HG03469 (cell line): Measurements from ENCODE around the gene MYMX.
A peak's percentile ranks its signal among the peaks of the same experiment; 100 is the strongest.
"Not testable (repeated sequence)": the region's sequence is repeated elsewhere in the genome, so short reads cannot be mapped to it uniquely, and the experiment has no call there.

Source experiments
- ATAC-seq: cut with Tn5 transposase; IDR thresholded peaks from one replicate; pipeline ENCODE4 v1.9.1; 2021; ENCODE audit warnings: mild to moderate bottlenecking, moderate library complexity, moderate number of reproducible peaks; ENCODE audit not compliant: unreplicated experiment

The MYMX gene

DNA sequence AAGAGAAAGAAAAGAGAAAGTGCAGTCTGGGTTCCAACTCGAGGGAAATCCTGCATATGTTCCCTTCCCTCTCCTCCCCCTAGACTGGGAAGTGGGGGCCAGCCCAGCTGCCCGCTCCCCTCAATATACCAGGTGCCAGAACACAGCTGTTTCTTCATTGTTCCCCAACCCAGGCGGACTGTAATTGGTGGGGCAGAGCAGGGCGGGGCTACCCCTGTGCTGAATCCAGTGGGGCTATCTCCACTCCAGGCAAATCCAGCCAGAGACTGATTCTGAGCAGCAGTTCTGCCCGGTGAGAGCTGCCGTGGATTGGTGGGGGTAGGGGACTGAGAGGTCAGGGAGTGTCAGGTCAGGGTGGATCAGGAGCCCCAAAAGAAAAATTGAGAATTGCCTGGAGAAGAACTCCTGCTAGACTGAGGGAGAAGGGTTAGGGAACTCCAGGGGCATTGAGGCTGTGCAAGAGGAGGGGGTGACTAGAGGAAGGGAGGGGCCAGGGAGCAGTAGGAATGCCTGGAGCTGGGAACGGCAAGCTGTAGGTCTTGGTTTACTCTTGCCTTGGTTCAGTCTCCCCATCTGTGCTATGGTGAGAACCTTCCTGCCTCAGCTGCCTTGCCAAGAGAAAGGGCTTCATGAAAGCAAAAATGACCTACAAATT is at the start of gene MYMX:
MYMX (plus strand) TSS at position 250 of the 655 bp plus-strand sequence. CDS start 546 bp downstream, outside the sequence.
- no peak for ATAC-seq

DNA sequence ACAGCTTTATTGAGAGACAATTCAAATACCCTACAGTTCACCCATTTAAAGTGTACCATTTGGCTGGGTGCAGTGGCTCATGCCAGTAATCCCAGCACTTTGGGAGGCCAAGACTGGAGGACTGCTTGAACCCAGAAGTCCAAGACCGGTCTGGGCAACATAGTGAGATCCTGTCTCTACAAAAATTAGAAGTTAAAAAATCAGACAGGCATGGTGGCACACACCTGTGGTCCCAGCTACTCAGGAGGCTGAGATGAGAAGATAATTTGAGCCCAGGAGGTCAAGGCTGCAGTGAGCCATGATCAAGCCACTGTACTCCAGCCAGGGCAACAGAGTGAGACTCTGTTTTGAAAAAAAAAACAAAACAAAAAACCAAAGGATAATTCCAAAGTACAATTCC is 49.2 kb upstream of the MYMX start:
- no peak for ATAC-seq

DNA sequence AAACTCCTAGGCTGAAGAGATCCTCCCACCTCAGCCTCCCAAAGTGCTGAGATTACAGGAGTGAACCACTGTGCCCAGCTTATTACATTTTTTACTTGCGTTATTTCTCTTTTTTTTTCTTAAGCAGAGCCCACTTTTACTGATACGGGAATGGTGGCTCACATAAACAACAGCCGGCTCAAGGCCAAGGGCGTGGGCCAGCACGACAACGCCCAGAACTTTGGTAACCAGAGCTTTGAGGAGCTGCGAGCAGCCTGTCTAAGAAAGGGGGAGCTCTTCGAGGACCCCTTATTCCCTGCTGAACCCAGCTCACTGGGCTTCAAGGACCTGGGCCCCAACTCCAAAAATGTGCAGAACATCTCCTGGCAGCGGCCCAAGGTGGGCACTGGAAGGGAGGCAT is 47.6 kb upstream of the MYMX start:
- ATAC-seq, result no peak

DNA sequence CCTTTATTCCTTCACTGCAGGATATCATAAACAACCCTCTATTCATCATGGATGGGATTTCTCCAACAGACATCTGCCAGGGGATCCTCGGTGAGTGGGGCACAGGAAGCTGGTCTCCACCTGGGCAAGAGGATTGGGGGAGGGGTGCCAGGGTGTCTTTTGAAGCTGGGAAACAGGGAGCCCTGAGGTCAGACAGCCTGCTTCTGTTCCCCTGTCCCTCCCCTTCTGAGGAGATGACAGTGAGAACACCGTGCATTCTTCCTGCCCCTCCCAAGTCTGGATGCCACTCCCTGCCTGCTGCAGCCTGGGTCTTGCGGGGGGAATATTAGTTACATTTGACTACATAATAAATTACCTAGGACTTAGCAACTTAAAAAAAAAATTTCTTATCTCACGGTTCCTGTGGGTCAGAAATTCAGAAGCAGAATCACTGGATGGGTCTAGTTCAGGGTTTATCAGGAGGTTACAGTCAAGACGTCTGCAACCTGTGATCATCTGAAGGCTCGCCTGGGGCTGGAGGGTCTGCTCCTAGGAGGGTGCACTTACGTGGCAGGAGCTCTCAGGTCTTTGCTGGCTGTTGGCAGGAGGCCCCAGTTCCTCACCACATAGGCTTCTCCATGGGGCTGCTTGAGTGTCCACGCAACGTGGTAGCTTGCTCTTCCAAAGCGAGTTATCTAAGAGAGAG is 46.7 kb upstream of the MYMX start:
- no peak for ATAC-seq

DNA sequence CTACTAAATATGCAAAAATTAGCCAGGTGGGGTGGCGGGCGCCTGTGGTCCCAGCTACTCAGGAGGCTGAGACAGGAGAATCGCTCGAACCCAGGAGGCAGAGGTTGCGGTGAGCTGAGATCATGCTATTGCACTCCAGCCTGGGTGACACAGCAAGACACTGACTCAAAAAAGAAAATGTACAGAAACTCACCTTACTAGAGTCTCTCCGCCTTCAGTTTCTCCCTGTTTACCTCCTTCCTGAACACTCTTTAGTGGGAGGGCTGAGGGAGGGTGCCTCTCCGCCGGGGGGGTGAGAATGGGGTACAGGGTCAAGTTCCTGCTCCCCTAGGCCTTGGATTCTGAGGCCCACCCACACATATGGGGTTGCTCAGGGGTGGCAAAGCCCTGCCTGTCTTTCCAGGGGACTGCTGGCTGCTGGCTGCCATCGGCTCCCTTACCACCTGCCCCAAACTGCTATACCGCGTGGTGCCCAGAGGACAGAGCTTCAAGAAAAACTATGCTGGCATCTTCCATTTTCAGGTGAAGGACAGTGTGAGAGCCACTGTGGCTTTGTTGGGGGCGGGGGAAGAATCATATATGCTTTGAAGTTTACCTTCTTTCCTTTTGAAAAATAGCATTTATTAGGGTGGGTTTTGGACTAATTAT is 44.7 kb upstream of the MYMX start:
- no peak for ATAC-seq

DNA sequence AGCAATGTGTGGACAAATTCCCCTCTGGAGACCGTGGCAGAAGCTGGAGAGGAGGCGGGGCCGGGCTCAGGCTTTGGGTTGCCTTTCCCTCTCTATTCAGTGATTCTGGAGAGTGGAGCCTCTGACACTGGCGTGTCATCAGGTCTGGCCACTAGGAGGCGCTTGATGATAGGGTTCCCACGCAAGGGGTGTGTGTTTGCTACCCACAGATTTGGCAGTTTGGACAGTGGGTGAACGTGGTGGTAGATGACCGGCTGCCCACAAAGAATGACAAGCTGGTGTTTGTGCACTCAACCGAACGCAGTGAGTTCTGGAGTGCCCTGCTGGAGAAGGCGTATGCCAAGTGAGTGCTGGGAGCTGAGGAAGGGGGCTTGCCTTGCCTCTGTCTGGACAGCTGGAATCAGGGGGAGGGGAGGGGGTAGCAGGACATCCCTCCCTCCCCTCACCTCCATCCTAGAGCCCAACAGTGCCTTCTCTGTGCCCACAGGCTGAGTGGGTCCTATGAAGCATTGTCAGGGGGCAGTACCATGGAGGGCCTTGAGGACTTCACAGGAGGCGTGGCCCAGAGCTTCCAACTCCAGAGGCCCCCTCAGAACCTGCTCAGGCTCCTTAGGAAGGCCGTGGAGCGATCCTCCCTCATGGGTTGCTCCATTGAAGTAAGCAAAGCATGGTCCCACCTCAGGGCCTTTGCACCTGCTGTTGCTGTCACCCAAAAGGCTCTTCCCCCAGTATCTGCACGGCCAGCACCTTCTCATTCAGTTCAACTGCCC is 43.8 kb upstream of the MYMX start:
- ATAC-seq, result peak; percentile 62

DNA sequence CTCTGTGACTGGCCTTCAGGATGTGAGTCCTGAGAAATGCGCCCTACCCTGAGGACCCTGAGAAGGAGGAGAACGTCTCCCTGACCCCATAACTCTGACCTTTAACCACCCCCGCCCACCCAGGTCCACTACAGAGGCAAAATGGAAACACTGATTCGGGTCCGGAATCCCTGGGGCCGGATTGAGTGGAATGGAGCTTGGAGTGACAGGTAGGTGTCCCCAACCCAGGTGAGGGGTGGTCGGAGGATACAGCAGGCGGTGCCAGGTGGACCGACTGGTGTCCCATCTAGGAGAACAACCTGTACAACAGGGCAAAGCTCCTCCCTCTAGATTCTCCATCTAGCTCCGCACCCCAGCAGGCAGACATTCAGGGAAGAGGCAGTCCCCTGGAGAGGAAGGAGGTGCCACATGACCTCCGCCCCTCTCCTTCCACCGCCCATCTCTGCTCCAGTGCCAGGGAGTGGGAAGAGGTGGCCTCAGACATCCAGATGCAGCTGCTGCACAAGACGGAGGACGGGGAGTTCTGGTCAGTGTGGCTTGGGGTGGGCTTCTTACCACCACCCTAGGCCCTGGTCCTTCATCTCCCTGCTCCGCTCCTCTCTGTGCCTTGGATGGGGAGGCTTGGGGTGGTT is 40.5 kb upstream of the MYMX start:
- ATAC-seq, result no peak

DNA sequence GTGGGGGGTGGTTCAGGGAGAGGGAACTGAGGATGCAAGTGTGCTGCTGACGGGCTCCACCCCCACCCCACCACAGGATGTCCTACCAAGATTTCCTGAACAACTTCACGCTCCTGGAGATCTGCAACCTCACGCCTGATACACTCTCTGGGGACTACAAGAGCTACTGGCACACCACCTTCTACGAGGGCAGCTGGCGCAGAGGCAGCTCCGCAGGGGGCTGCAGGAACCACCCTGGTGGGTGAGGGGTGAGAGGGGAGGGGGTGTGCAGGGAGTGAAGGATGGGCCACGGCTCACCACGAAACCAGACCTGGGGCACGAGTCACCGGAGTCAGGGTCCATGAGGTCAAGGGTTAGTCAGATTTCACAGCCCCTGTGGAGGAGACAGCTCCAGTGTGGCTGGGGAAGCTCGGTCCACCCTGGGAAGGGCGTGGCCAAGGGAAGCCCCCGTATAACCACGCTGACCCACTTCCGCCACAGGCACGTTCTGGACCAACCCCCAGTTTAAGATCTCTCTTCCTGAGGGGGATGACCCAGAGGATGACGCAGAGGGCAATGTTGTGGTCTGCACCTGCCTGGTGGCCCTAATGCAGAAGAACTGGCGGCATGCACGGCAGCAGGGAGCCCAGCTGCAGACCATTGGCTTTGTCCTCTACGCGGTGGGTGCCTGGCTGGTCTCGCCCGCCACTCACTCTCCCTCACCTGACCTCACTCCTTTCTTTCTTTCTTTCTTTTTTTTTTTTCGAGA is 39.8 kb upstream of the MYMX start:
- no peak for ATAC-seq

DNA sequence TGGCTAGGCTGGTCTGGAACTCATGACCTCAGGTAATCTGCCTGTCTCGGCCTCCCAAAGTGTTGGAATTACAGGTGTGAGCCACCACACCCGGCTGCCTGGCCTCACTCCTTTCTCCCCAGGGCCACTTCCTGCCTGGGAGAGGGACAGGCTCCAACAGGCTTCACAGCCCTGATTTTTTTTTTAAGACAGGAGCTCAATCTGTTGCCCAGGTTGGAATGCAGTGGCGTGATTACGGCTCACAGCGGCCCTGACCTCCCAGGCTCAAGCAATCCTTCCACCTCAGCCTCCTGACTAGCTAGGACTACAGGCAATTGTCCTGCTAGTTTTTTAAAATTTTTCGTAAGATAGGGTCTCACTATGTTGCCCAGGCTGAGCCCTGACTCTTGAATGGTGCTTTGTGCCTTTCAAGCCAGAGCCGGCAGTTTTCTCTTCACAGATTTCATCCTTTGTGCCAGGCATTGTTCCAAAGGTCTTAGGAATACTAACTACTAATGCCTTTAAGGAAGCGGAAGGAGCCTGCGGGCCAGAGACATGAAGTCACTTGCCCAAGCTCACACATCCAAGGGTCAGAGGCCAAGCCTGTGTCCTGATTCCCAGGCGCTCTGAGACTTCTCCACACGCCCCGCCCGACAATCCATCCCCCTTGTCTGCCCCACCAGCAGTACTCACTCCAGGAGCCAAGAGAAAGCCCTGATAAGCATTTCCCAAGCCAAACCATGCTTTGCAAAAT is 38.9 kb upstream of the MYMX start:
- ATAC-seq, result no peak

DNA sequence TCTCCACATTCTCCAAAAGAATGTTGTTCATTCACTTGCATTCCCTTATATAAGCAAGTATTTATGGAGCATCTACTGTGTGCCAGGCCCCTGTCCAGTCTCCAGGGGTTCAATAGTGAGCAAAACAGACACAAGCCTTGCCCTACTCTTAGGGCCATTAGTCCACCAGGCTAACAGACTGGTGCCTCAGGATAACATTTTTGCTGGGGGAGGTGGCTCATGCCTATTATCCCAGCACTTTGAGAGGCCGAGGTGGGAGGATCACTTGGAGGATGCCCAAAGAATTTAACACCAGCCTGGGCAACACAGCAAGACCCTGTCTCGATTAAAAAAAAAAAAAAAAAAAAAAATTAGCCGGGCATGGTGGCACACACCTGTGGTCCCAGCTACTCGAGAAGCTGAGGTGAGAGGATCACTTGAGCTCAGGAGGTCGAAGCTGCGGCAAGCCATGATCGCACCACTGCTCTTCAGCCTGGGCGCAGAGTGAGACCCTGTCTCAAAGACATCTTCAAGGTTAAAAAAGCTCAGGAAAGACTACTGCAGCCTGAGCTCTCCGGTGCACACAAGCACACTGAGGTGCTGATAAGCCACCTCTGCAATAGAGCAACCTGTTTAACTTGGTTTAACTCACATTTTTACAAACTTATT is 38.2 kb upstream of the MYMX start:
- ATAC-seq, result no peak

DNA sequence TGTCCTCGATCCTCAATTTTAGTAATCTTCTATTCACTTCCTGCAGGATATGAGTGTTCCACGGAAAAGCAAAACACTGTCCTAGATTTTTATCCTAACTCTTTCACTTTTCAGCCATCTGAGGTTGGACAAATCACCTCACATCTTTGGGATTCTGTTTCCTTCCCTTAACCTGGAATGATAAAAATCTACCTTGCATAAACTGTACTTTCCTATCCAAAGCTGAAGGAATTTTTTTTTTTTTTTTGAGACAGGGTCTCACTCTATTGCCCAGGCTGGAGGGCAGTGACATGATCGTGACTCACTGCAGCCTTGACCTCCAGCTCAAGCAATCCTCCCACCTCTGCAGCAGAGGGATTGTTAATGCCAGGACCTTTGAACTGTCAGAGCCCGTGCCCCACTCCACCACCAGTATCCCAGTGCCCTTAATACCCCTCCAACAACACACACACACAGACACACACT is 37.6 kb upstream of the MYMX start:
- no peak for ATAC-seq

DNA sequence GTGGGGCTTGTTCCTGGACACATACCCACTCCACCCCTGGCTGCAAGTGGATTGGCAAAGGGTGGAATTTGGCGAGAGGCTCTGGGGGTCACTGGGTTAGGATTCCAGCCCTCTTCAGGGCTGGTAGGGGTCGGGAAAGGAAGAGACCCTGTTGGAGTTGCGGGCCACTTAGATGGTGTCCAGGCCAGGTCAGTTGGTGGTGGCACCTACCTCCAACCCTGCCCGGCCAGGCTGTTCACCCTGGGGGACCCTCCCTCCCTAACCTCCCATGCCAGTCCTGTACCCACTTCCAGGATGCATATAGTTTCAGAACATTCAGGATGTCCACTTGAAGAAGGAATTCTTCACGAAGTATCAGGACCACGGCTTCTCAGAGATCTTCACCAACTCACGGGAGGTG is 37.1 kb upstream of the MYMX start:
- no peak for ATAC-seq

DNA sequence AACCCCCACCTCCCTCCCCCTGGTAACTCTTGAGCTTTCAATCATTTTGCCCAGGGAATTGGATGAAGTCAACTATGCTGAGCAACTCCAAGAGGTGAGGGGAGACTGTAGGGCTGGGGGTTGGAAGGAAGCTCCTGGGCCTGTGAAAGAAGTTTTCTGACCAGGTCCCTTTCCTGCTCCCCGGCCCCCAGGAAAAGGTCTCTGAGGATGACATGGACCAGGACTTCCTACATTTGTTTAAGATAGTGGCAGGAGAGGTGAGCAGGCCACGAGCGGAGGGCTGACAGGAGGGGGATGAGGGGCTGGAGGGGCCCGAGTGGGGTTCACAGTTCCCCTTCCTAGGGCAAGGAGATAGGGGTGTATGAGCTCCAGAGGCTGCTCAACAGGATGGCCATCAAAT is 36.3 kb upstream of the MYMX start:
- ATAC-seq, result no peak

DNA sequence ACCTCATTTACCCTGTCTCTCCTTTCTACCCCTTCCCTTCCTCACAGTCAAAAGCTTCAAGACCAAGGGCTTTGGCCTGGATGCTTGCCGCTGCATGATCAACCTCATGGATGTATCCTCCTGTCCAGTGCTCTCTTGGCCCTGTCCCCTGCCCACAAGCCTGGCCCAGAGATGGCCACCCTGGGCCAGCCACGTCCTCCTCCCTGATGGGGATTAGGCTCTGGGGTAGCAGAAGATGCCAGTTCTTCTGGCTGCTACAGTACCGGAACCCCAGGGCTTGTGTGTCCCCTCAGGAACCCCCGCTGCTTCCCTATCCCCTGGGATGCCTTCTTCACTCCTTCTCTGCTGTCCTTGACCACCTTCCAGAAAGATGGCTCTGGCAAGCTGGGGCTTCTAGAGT is 35.8 kb upstream of the MYMX start:
- no peak for ATAC-seq

DNA sequence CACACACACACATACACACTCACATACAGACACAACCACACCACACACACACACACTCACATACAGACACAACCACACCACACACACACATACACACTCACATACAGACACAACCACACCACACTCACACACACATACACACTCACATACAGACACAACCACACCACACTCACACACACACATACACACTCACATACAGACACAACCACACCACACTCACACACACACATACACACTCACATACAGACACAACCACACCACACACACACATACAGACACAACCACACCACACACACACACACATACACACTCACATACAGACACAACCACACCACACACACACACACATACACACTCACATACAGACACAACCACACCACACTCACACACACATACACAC is 34.9 kb upstream of the MYMX start:
- ATAC-seq, result not testable (repeated sequence)

DNA sequence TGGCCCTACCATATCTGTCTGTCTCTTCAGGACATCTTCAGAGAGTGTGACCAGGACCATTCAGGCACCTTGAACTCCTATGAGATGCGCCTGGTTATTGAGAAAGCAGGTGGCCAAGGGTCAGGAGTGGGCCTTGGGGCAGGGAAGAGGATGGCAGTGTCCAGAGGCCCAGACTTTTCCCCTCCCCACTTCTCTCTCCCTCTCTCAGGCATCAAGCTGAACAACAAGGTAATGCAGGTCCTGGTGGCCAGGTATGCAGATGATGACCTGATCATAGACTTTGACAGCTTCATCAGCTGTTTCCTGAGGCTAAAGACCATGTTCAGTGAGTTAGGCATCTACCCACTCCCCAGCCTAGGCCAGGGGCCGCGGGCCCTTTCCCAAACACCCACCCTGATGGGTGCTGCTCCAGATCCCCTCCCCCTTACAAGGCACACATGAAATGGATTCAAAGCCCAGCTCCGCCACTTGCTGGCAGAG is 33.8 kb upstream of the MYMX start:
- ATAC-seq, result no peak

DNA sequence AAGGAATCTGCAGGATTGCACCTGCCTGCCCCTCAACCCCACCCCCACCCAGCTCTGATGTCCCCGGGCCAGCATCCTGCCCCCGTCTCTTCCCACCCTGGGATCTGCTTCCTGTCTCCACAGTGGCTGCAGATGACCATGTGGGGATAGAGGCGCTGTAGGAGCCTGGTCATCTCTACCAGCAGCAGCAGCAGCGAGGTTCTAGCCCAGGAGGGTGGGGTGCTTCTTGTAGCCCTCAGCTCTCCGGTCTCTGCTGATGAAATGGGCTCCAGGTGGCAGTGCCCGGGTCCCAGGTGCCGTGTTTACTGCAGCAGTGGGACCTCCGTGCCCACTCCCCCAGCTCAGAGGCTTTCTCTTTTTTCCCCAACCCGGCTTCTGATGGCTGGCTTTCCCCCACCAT is 32.9 kb upstream of the MYMX start:
- no peak for ATAC-seq

DNA sequence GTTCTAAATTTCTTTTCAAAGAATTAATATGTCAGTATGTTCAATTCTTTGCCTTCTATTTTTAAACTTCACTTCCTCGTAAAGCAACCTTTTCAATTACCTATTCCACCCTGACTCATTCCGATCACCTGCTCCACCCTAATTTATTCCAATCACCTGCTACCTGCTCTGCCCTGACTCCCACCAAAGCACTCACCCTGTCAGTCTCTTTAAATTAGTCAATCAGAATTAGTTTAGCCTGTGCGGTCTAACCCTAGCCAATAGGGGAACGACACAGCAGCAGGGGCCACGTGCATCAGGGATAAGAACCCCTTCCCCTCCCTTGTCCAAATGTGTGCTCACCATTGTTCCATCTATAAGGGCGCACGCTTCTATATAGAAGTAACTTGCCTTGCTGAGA is 31.4 kb upstream of the MYMX start:
- not testable (repeated sequence) for ATAC-seq
